Muscle layer of colon (tissue), 2 donors: ENCODE data around the gene PRODH.
"Not testable (repeated sequence)": the region's sequence is repeated elsewhere in the genome, so short reads cannot be mapped to it uniquely, and the experiment has no call there.

Experiments
- H3K27ac ChIP-seq: one replicate; pipeline ENCODE4 v1.7.0; 2013; ENCODE audit warnings: low read depth, mild to moderate bottlenecking, low read length, moderate library complexity
- H3K27me3 ChIP-seq, 2 donors: one replicate each; pipeline ENCODE4 v1.7.0; 2013; ENCODE audit warnings: low read length in 2 of 2, mild to moderate bottlenecking in 2 of 2; ENCODE audit not compliant: insufficient read depth in 2 of 2, control insufficient read depth in 1 of 2
- H3K36me3 ChIP-seq: one replicate; pipeline ENCODE4 v1.7.0; 2013; ENCODE audit warnings: mild to moderate bottlenecking, low read length; ENCODE audit not compliant: insufficient read depth
- H3K4me1 ChIP-seq: one replicate; pipeline ENCODE4 v1.7.0; 2013; ENCODE audit warnings: mild to moderate bottlenecking, low read length; ENCODE audit not compliant: insufficient read depth
- H3K4me3 ChIP-seq, 2 donors: one replicate each; pipeline ENCODE4 v1.7.0; 2013; ENCODE audit warnings: low read length in 2 of 2, low read depth in 1 of 2, mild to moderate bottlenecking in 1 of 2, moderate library complexity in 1 of 2
- H3K9ac ChIP-seq: one replicate; pipeline ENCODE4 v1.7.0; 2013; ENCODE audit warnings: low read length
- H3K9me3 ChIP-seq: one replicate; pipeline ENCODE4 v1.7.0; 2013; ENCODE audit warnings: mild to moderate bottlenecking, low read length
- donor health status: abdominal sarcoma.
- donor health status: Adenocarcinoma of cecum.

PRODH gene

GRCh38 chr22:18914558-18914957 lies 21.5 kb downstream of the PRODH start:
- not testable (repeated sequence) for H3K27ac ChIP-seq, H3K4me1 ChIP-seq, H3K9me3 ChIP-seq, H3K36me3 ChIP-seq, H3K4me3 ChIP-seq, H3K9ac ChIP-seq, H3K27me3 ChIP-seq

- H3K36me3 ChIP-seq, H3K4me1 ChIP-seq, H3K9me3 ChIP-seq, H3K9ac ChIP-seq, H3K27me3 ChIP-seq, H3K27ac ChIP-seq, H3K4me3 ChIP-seq: not testable (repeated sequence)
These were observed 23.7 kb downstream of the PRODH start for GRCh38 chr22:18912264-18912946.

- not testable (repeated sequence) for H3K9ac ChIP-seq, H3K36me3 ChIP-seq, H3K4me3 ChIP-seq, H3K4me1 ChIP-seq, H3K9me3 ChIP-seq, H3K27ac ChIP-seq, H3K27me3 ChIP-seq
These were observed 24.6 kb downstream of the PRODH start for GRCh38 chr22:18911535-18911934.

- Histone ChIP-seq H3K9ac (no peak overlapping the region), H3K9me3 (no peaks in the 10 kb centered on the region)
These were observed 26.5 kb downstream of the PRODH start for GRCh38 chr22:18909556-18909955.

GRCh38 chr22:18906896-18907295 lies 29.2 kb downstream of the PRODH start:
- Histone ChIP-seq H3K27me3 (no peaks in the 10 kb centered on the region), H3K27ac (no peak overlapping the region), H3K9me3 (no peaks in the 10 kb centered on the region), H3K9ac (no peak overlapping the region), H3K4me3 (no peak overlapping the region), H3K4me1 (no peaks in the 10 kb centered on the region), H3K36me3 (no peaks in the 10 kb centered on the region)

More at GRCh38 chr22:18909556-18909955, 26.5 kb downstream of the PRODH start:
- no peaks in the 10 kb centered on the region for H3K4me1 ChIP-seq
- H3K27ac ChIP-seq = no peak overlapping the region
- no peak overlapping the region for H3K4me3 ChIP-seq
- H3K36me3 ChIP-seq = no peaks in the 10 kb centered on the region
- no peaks in the 10 kb centered on the region for H3K27me3 ChIP-seq

- H3K9me3 ChIP-seq, H3K27ac ChIP-seq, H3K4me1 ChIP-seq, H3K9ac ChIP-seq, H3K4me3 ChIP-seq, H3K27me3 ChIP-seq, H3K36me3 ChIP-seq: not testable (repeated sequence)
These were observed 29.7 kb downstream of the PRODH start for GRCh38 chr22:18906410-18906745.

GRCh38 chr22:18905540-18906409 lies 30.3 kb downstream of the PRODH start, which contains the start of gene DGCR6:
Gene DGCR6, plus strand, starts transcription at chr22:18906320. Its CDS starts 55 bp downstream, at chr22:18906375.
- Histone ChIP-seq H3K36me3 (no peaks in the 10 kb centered on the region), H3K27ac (no peak within 1 kb of the TSS), H3K27me3 (no peaks in the 10 kb centered on the region), H3K4me3 (no peak within 1 kb of the TSS), H3K9me3 (no peaks in the 10 kb centered on the region), H3K9ac (no peak within 1 kb of the TSS), H3K4me1 (no peaks in the 10 kb centered on the region)

- H3K27me3 ChIP-seq, H3K9me3 ChIP-seq, H3K4me1 ChIP-seq, H3K27ac ChIP-seq, H3K36me3 ChIP-seq, H3K9ac ChIP-seq, H3K4me3 ChIP-seq: not testable (repeated sequence)
These were observed 39.9 kb downstream of the PRODH start for GRCh38 chr22:18896037-18896657.

- H3K4me1 ChIP-seq, H3K27ac ChIP-seq, H3K27me3 ChIP-seq, H3K9me3 ChIP-seq, H3K36me3 ChIP-seq, H3K4me3 ChIP-seq, H3K9ac ChIP-seq: not testable (repeated sequence)
These were observed 42.3 kb downstream of the PRODH start for GRCh38 chr22:18893775-18894174.

GRCh38 chr22:18890510-18891192 lies 45.4 kb downstream of the PRODH start:
- not testable (repeated sequence) for H3K27me3 ChIP-seq

GRCh38 chr22:18888115-18888514 lies 48.0 kb downstream of the PRODH start:
- no peaks in the 10 kb centered on the region for H3K36me3 ChIP-seq
- no peak overlapping the region for H3K4me3 ChIP-seq
- no peak overlapping the region for H3K27ac ChIP-seq
- H3K9ac ChIP-seq = no peak overlapping the region
- no peaks in the 10 kb centered on the region for H3K27me3 ChIP-seq
- no peaks in the 10 kb centered on the region for H3K9me3 ChIP-seq
- no peaks in the 10 kb centered on the region for H3K4me1 ChIP-seq

More at GRCh38 chr22:18890510-18891192, 45.4 kb downstream of the PRODH start:
- not testable (repeated sequence) for H3K4me1 ChIP-seq, H3K9me3 ChIP-seq, H3K9ac ChIP-seq, H3K27ac ChIP-seq, H3K36me3 ChIP-seq, H3K4me3 ChIP-seq
